Upper lobe of right lung (tissue), 1 donor: ENCODE results near the gene SLC25A27. TPM values are rescaled to one million over a fixed set of nuclear protein-coding genes. Genes with fewer than 3 reads are reported as not detected.

Experiments
- ATAC-seq: fragments of 200-7000 bp; cut with Tn5 transposase; one replicate; pipeline ENCODE4 v1.9.1; 2020; ENCODE audit warnings: mild to moderate bottlenecking, moderate library complexity
- DNase-seq: peaks from one replicate; pipeline ENCODE4 v3.0.0-alpha.2; 2020
- H3K27ac ChIP-seq: fragments of 200-600 bp; one replicate; pipeline ENCODE4 v1.8.0; 2022
- H3K27me3 ChIP-seq: fragments of 200-600 bp; one replicate; pipeline ENCODE4 v1.8.0; 2022; ENCODE audit warnings: mild to moderate bottlenecking
- H3K36me3 ChIP-seq: fragments of 200-600 bp; one replicate; pipeline ENCODE4 v1.8.0; 2022
- H3K4me1 ChIP-seq: fragments of 200-600 bp; one replicate; pipeline ENCODE4 v1.8.0; 2022
- H3K4me3 ChIP-seq: fragments of 200-600 bp; one replicate; pipeline ENCODE4 v1.8.0; 2022; ENCODE audit warnings: mild to moderate bottlenecking
- H3K9me3 ChIP-seq: fragments of 200-600 bp; one replicate; pipeline ENCODE4 v1.8.0; 2022
- CTCF ChIP-seq: fragments of 200-600 bp; IDR thresholded peaks from one replicate; pipeline ENCODE4 v1.8.0; 2022; ENCODE audit warnings: antibody characterized with exemption
- intact Hi-C: fragments of 100-400 bp; cut with DNase I; formaldehyde crosslinking; loops from one replicate; pipeline ENCODE4 v1.11.0; 2022
- total RNA-seq: library from RNA; stranded (reverse); fragmentation: NEBNext Ultra II Directional; extraction: Animal tissue kit (Norgen Biotek cat#: 25700); gene quantifications from one replicate; pipeline ENCODE4 v1.2.1, GENCODE V29; 2021
- donor health status: DM: no; HTN: yes; CAD: no; lungs with severe emphysema.

SLC25A27 gene
- total RNA-seq, 1 donor from 2014 or later, result 17.8 TPM

DNA sequence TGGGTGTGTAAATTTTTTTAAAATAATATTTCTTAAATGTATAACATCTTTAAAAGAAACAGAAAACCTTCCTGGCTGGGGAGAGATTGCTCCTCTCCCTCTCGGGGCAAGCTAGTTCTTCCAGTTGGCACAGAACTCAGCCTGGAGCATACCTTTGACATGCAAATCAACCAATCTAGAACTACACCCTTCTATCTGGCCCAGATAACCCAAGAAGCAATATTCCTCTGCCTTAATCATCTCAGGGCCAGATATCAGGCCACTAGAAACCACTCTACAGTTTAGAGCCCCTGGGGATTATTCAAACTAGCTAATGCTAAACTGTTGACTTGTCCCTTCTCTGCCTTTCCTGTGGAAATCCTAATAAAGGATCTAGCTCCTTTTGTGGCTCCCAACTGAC is 34.0 kb upstream of the SLC25A27 start:
- H3K9me3 ChIP-seq, result no peaks in the 10 kb centered on the region
- no peak overlapping the region for H3K4me3 ChIP-seq
- intact Hi-C loops, result no loop called here
- ATAC-seq, result no peak
- H3K4me1 ChIP-seq, result no peaks in the 10 kb centered on the region
- H3K36me3 ChIP-seq, result no peaks in the 10 kb centered on the region
- no peak for DNase-seq
- no peak overlapping the region for H3K27ac ChIP-seq
- no peaks in the 10 kb centered on the region for H3K27me3 ChIP-seq
- no peak for TF ChIP-seq CTCF

DNA sequence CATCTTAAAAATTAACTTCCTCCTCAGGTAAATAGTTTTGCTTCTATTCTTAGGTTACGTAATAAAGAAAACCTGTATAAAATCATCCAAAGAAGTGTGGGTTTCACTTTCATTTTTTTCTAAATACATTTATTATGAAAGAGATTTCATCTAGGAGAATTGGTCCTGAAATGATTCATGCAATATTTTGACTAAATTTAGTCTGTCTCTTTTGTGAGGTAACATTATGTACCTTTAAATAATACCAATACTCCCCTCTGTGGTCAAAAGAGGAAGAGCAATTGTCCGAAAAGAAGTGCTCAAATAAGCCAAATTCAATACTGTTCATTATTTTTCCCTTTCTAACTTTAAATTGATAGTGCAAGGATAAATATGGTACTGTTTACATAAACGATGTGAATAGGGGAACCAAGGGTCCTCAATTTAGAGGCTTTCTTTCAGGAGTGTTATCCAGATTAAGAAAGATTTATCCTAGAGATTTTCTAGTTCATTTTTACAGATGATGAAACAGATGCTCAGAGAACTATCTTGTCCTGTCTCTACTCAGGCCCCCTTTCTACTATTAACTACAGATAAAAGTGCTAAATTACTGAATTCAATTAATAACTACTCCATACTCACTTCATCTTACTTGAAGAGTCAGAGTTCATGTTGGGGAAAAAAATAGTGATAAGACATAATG is 26.4 kb upstream of the SLC25A27 start:
- H3K27ac ChIP-seq, result no peak overlapping the region
- H3K36me3 ChIP-seq, result no peaks in the 10 kb centered on the region
- peak; percentile 59 for TF ChIP-seq CTCF
- ATAC-seq (peak; percentile 59), DNase-seq (no peak)
- no peaks in the 10 kb centered on the region for H3K27me3 ChIP-seq
- intact Hi-C loops, result no loop called here
- H3K9me3 ChIP-seq, result no peaks in the 10 kb centered on the region
- H3K4me1 ChIP-seq, result no peaks in the 10 kb centered on the region
- no peak overlapping the region for H3K4me3 ChIP-seq

DNA sequence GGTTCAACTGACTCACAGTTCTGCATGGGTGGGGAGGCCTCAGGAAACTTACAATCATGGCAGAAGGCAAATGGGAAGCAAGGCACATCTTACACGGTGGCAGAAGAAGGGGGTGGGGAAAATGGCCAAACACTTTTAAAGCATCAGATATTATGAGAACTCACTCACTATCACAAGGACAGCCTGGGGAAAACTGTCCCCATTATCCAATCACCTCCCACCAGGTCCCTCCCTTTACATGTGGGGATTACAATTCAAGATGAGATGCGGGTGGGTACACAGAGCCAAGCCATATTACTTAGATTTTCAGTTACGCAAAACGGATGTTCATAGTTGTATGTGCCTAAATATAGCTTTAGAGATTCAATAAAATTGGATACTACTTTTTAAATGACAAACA is 25.8 kb upstream of the SLC25A27 start:
- DNase-seq (no peak), ATAC-seq (no peak)
- intact Hi-C loops, result no loop called here
- H3K36me3 ChIP-seq, result no peaks in the 10 kb centered on the region
- no peaks in the 10 kb centered on the region for H3K4me1 ChIP-seq
- no peak for TF ChIP-seq CTCF
- H3K4me3 ChIP-seq, result no peak overlapping the region
- H3K27me3 ChIP-seq, result no peaks in the 10 kb centered on the region
- no peak overlapping the region for H3K27ac ChIP-seq
- H3K9me3 ChIP-seq, result no peaks in the 10 kb centered on the region

GRCh38 chr6:46628498-46628897 is 24.3 kb upstream of the SLC25A27 start:
- H3K36me3 ChIP-seq, result no peaks in the 10 kb centered on the region
- intact Hi-C loops, result no loop called here
- no peak for TF ChIP-seq CTCF

GRCh38 chr6:46628976-46629375 is 23.8 kb upstream of the SLC25A27 start:
- H3K9me3 ChIP-seq, result no peaks in the 10 kb centered on the region
- no peaks in the 10 kb centered on the region for H3K27me3 ChIP-seq
- DNase-seq (no peak), ATAC-seq (no peak)
- no peak for TF ChIP-seq CTCF
- no peak overlapping the region for H3K27ac ChIP-seq
- H3K4me1 ChIP-seq, result no peaks in the 10 kb centered on the region
- intact Hi-C loops, result no loop called here
- no peaks in the 10 kb centered on the region for H3K36me3 ChIP-seq
- H3K4me3 ChIP-seq, result no peak overlapping the region

More at GRCh38 chr6:46628498-46628897, 24.3 kb upstream of the SLC25A27 start:
- Histone ChIP-seq H3K4me1 (no peaks in the 10 kb centered on the region), H3K27me3 (no peaks in the 10 kb centered on the region), H3K27ac (no peak overlapping the region), H3K9me3 (no peaks in the 10 kb centered on the region), H3K4me3 (no peak overlapping the region)
- ATAC-seq (no peak), DNase-seq (no peak)

- Histone ChIP-seq H3K36me3 (no peaks in the 10 kb centered on the region), H3K4me1 (no peaks in the 10 kb centered on the region), H3K27ac (no peak overlapping the region), H3K4me3 (no peak overlapping the region), H3K9me3 (no peaks in the 10 kb centered on the region), H3K27me3 (no peaks in the 10 kb centered on the region)
- no peak for TF ChIP-seq CTCF
- DNase-seq (no peak), ATAC-seq (no peak)
- intact Hi-C loops, result no loop called here
Observed at GRCh38 chr6:46629691-46630090, 23.1 kb upstream of the SLC25A27 start.
